ENCODE measurements around the gene RBFOX1.

DNA sequence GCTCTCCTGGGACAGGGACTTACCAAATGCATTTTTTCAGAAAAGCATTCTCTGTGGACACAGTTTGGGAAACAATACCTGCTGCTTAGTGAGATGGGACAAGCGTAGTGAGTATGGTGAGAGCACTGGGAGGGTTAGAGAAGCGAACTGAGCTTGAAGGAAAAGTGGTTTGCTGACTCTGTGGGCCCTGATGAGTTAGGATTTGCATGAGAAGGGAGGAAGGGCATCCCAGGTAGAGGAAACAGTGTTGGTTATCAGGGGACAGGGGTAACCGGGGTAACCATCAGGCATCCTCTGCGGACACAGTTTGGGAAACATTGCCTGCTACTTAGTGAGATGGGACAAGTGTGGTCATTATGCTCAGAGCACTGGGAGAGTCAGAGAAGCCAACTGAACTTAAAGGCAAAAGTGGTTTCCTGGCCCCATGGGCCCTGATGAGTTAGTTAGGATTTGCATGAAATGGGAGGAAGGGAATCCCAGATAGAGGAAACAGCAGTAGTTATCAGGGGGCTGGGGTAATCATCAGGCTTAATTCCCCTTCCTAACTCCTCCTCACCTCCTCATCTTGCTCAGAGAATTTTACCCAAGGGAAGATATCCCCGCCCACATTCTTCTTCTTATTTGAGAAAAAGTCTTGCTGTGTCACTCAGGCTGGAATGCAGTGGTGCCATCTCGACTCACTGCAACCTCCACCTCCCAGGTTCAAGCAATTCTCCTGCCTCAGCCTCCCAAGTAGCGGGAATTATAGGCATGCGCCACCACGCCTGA, 319.3 kb downstream of the RBFOX1 start:
- TF ChIP-seq, protein P1, sequence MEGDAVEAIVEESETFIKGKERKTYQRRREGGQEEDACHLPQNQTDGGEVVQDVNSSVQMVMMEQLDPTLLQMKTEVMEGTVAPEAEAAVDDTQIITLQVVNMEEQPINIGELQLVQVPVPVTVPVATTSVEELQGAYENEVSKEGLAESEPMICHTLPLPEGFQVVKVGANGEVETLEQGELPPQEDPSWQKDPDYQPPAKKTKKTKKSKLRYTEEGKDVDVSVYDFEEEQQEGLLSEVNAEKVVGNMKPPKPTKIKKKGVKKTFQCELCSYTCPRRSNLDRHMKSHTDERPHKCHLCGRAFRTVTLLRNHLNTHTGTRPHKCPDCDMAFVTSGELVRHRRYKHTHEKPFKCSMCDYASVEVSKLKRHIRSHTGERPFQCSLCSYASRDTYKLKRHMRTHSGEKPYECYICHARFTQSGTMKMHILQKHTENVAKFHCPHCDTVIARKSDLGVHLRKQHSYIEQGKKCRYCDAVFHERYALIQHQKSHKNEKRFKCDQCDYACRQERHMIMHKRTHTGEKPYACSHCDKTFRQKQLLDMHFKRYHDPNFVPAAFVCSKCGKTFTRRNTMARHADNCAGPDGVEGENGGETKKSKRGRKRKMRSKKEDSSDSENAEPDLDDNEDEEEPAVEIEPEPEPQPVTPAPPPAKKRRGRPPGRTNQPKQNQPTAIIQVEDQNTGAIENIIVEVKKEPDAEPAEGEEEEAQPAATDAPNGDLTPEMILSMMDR (IDR thresholded peaks at IDR 0.05): no peak
- TF ChIP-seq POLR2AphosphoS5 (IDR thresholded peaks at IDR 0.05) (no peak), EP300 (IDR thresholded peaks at IDR 0.05) (no peak), POLR2A (IDR thresholded peaks at IDR 0.05) (no peak)
